NB4 (cell line): Measurements from ENCODE around the gene HLCS.

Experiments
- CTCF ChIP-seq: IDR thresholded peaks from one replicate; pipeline ENCODE4 v1.5.1; 2012; ENCODE audit warnings: low read depth, low read length
- MAX ChIP-seq: IDR thresholded peaks from 2 replicates; pipeline ENCODE4 v1.6.1; 2011; ENCODE audit warnings: low read depth, low read length
- POLR2A ChIP-seq: IDR thresholded peaks from 2 replicates; pipeline ENCODE4 v1.6.1; 2011; ENCODE audit warnings: mild to moderate bottlenecking; ENCODE audit not compliant: insufficient read length; ENCODE audit errors: extremely low read depth

- TF ChIP-seq CTCF: no peak
- no peak for TF ChIP-seq POLR2A
- no peak for TF ChIP-seq MAX
Measured at GRCh38 chr21:36839735-36840134, 126.7 kb downstream of the HLCS start.
